ENCODE results near the gene SAYSD1. TPM values are rescaled to one million over a fixed set of nuclear protein-coding genes. Genes with fewer than 3 reads are reported as not detected.
A peak's percentile ranks its signal among the peaks of the same experiment; 100 is the strongest.
"Not testable (repeated sequence)": the region's sequence is repeated elsewhere in the genome, so short reads cannot be mapped to it uniquely, and the experiment has no call there.

SAYSD1 gene
- 8.5 and 14.0 TPM in 2 replicates for total RNA-seq

DNA sequence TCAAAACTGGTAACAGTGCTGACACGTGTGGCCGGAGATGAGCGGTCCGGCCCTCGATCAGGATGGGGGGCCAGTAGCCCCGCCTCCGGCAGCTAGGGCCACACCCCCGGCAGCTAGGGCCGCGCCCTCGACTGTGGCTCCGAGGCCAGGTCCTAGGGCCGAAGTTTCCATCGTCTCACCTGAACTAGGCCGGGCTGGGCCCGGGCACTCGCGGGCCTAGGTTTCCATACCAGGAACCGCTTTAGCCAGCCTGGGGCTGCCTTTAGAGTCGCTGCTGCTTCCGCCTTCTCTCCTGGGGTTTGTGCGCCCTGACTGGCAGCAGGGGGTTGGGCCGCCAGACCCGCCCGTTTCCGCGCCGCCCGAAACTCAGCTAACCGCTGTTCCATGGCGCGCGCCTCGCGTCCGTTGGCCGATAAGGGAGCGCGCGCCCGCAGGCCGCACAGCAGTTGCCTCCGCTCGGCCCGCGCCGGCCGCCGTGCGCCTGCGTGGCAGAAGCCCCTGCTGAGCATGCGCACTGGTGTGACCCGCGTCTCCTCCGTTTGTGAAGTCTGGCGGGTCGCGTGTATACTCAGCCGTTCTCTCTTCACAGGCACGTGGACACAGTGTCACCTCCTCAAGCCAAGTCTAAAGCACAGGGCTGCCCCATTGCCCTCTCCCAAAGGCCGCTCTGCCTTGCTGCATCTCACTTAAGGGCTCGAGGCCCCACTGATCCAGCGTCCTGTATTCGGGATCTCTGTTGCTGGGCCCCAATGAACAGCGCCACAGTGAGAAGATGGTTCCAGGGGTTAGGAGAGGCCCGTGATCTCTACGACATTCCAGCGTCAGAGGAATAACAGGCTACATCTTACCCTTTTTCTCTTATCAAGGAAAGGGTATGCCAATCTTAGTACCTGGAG, at the start of gene SAYSD1:
TSS of gene SAYSD1 (minus strand) at position 483 of the 896 bp plus-strand sequence. CDS start at position 386, 97 bp downstream.
- DNase-seq: peak; percentile 95

- DNase-seq: no peak
Measured at GRCh38 chr6:39157511-39157910, 42.5 kb upstream of the SAYSD1 start.

DNA sequence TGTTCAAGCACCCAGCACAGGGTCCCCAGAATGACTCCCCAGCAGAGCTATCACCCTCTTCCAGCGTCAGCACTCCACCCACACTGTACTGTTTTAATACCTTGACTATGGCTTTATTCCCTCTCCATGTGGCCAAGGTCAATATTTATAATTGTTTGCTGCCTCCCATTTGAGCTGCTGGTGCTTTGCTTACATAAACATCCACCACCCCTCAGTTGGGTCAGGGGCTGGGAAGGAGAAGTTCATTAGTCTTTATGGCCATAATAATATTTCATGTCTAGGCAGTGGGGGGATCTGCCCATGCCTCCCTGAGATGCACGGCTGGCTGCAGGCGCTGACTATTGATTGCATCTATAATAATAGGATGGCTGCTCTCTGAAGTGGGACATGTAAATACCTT, 41.8 kb upstream of the SAYSD1 start:
- DNase-seq: no peak

DNA sequence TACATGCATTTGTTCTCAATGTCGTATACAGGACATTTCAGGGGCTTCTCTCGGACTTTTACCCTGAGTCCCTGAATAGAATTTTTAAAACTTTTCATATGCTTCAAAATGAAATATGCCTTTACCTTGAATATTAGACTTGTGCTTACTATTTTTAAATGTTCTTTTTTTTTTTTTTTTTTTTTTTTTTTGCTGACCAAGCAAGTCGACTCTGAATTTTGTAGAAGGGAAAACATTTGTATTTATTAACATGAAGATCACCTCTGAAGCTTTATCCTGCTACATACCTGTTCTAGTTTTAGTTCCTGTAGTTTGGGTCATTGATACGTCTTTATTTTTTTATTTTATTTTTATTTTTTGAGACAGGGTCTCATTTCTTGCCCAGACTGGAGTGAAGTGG, 39.7 kb upstream of the SAYSD1 start:
- DNase-seq: no peak

GRCh38 chr6:39153766-39154397, 38.9 kb upstream of the SAYSD1 start:
- DNase-seq: no peak

DNA sequence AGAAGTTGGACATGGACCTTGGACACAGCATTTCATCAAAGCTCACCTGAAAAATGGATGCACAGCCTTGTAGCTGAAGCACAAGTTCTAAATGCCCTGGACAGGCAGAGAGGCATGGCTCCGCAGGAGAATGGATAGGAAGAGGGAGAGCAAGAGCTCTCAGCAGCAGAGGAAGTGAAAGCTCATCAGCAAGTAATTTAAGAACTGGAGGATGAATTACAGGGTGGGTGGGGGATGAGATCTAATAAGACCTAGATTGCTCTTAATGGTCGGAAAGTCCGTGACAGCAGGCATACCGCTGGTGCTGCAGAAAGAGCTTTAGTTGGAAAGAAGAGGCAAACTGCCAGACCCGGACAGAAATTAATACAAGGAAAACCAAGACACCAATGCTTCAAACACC, 37.3 kb upstream of the SAYSD1 start:
- no peak for DNase-seq

- no peak for DNase-seq
Measured at GRCh38 chr6:39151211-39151610, 36.2 kb upstream of the SAYSD1 start.

DNA sequence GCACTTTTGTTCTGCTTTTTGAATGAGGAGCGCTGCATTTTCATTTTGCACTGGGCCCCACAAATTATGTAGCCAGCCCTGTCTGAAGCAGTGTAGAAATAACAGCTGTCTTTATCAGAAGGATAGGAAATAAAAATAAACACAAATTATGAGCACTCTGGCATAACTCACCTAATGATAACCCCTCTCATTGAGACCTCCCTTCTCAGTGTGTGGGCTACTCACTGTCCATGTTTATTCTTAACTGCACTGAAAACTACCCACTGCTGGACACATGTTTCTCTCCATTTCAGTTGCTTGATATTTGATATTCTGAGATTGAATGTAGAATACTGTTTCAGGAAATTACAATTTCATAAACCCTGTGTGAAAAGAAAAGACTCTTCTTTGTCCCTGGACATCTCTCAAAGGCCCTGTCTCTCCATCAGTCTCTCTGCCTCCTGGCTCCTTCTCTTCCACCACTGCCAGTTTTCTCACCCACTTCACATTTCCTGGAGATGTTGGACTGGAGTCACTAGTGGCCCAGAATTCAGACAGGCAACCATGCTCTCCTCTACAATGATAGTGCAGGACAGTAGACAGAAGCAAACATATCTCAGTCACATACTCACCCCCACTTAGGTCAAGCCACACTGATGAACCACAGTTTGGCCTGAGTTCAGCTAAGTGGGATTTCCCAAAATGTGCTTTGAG, 29.6 kb upstream of the SAYSD1 start:
- no peak for DNase-seq

- DNase-seq: peak; percentile 31
Measured at GRCh38 chr6:39143238-39143930, 28.4 kb upstream of the SAYSD1 start.

DNA sequence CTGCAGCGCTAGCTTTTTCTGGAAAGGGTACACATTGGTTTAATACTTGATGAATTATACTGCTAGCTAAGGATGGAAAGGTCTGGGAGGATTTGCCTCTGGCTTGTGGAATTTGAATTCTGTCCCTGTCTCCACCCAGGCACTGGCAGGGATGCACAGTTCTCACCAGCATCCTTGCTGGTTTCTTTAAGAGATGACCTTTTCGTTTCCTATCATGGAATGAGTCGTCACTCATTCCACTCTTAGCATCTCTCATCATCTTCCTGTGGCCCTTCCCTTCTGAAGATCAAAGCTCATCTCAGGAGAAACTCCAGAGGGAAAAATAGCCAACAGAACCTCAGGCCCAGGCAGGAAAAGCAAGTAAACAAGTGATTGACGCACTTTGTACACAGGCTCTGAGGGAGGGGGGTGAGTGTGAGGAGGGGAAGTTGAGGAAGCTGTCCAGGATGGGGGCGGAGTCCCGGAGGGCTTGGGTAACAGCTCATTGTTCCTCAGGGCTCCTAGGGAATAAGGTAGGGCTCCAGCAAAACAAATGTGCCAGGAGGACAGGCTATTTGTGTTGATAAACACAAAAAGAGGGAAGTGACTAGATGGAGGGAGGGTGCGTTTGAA, 25.7 kb upstream of the SAYSD1 start:
- peak; percentile 18 for DNase-seq

GRCh38 chr6:39137245-39137644, 22.3 kb upstream of the SAYSD1 start:
- peak; percentile 73 for DNase-seq

GRCh38 chr6:39136207-39136606, 21.2 kb upstream of the SAYSD1 start:
- DNase-seq: not testable (repeated sequence)

DNA sequence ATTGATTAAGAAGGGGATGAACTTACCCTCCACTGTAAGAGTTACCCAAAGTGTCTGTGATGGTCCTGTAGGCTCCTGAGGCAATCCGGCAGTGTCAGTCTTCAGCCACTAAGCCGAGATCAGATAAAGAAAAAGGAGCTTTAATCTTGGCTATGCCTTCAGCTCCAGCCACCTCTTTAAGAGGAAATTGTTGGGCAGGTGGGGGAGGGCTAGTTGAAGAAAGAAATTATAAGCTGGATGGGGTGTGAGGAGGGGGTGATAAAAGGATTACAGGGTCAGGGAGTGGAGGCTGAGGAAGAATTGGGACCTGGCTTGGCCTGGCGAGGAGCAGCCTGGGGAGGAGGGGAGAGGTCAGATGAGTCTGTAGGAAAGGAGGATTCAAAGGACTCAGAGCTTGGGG, 19.8 kb upstream of the SAYSD1 start:
- DNase-seq: not testable (repeated sequence)

GRCh38 chr6:39130691-39131090, 15.7 kb upstream of the SAYSD1 start:
- DNase-seq: no peak

GRCh38 chr6:39128832-39129231, 13.8 kb upstream of the SAYSD1 start:
- DNase-seq: no peak

DNA sequence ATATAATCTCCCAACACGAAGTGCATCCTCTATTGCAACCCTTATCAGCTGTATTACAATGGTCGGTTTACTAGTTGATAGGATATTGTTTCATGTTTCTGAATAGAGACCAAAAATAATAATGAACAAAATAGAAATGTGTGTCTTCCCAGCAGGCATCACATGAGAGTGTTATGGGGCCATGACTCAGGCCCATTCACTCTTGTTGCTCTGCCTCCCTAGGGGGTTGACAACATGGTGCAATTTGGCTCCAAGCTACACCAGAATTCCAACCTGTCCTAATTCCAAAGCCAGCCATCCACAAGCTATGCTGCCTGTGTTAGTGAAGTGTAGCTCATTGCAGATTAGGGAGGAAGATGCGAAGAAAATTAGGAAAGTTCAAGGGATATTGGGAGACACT, 13.1 kb upstream of the SAYSD1 start:
- DNase-seq: no peak

GRCh38 chr6:39124114-39124513, 9.1 kb upstream of the SAYSD1 start:
- DNase-seq: no peak

DNA sequence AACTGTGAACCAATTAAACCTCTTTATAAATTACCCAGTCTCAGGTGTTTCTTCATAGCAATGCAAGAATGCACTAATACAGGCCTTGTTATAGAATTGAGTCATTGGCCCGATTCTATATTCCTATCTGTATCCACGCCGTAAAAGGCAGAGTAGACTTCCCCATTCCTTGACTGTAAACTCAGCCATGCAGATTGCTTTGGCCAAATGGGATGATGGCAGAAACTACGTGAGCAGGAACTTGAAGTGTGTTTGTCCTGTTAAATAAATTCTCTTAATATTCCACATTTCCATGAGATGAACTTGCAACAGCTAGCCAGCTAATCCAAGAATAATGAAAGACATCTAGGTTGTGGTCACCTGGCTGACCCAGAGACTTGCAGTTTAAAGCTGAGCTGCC, 3.9 kb upstream of the SAYSD1 start:
- DNase-seq: no peak

DNA sequence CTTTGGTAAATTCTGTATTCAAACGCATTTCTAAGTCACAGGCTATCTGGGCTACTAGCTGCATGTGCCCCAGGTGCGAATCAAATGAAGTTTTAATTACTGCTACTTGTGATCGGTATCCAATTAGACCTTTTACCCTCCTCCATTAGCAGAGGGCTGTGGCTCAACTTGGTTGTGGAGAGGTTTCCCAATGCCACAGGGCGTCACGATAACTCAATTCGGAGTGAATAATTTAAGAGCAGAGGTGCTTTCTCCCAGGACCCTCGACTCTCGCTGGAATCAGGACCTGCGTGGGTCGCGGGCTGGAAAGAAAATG, 640 bp downstream of the SAYSD1 start:
- no peak for DNase-seq

GRCh38 chr6:39113788-39114187, 1.2 kb downstream of the SAYSD1 start:
- no peak for DNase-seq

DNA sequence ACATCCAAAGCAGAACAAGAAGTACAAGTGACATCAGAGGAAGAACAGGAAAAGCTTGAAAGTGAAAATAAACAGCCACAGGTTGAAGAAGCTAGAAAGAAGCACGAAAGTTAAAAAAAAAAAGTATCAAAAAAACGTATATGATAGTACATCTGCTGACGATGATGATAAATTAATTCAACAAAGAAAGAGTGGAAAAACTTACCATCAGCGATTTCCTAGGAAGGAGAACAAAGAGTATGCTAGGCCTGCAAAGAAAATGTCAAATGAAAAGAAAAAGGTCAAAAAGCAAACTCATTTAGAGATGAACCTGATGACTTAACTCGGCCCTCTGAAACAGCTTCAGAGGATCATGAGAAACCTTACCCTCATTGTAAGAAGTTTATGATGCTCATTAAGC, 3.7 kb downstream of the SAYSD1 start:
- no peak for DNase-seq

GRCh38 chr6:39108041-39108839, 6.7 kb downstream of the SAYSD1 start:
- no peak for DNase-seq
